IPS-NIHi11 (cell line): Measurements from ENCODE around the gene SALL2.

Experiments used
- DNase-seq: peaks from one replicate; pipeline ENCODE4 v3.0.0; 2012; ENCODE audit warnings: mixed read lengths, low spot score

Gene SALL2

DNA sequence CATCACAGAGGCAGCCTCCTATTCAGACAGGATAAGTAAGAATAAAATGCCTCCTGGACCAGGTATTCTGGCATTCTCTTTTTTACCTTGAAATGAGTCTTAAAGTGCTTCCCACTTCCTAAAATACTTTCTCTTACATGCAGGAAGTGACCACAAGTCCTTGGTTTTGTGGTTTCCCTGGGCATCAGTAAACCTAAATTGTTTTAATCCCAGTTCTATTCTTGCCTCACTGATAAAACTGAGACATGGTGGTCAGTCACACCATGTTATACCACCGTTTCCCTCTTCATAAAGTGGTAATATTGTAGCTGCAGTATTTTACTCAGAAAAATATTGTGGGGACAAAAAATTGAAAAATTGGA lies 1.2 kb upstream of the SALL2 start:
- no peak for DNase-seq

DNA sequence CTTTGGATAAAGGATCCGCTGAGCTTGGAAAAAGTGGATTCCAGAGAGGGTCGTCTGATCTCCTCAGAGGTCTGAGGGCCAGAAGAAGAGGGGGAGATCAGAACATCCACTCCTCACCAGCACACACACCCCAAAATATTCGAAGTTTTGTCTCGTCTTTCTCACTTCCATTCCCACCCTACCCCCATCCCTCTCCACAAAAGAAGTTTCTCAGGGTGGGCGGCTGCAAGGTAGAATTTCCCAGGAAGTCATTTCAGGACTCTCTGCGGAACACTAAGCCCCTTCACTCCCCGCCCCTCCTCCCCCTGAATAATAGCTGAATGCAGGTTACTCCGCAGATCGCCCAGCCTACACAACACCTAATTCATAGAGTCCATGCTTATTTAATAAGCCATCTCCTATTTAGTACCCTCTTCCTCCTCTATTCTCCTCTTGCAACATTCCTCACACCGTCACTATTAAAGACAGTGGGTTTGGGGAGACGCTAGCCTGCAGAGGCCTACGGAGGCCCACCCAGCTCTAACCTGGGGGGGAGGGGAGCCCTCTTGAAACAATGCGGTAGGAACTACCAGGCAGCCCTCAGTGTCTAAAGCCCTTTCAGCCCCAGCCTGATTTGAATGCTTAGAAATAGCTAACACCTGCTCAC lies 649 bp upstream of the SALL2 start:
- DNase-seq: peak; percentile 41

DNA sequence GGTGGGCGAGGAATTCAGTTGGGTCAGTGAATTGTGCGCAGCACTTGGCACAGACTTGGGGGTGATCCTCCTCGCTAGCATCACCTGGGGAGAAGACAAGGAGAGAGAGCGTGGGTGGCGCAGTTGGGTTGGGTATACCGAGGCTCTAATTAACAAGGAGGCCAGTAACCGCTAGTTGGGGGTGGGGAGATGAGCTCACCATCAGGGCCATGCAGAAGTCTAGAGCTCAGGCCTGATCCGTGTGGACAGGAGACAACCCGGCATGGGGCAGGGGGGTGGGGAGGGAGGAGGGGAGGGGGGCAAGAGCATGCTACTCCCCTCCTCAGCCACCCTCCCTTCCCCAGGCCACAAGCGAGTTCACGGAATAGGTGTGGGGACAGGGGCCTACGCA lies 580 bp downstream of the SALL2 start:
- DNase-seq: peak; percentile 54

DNA sequence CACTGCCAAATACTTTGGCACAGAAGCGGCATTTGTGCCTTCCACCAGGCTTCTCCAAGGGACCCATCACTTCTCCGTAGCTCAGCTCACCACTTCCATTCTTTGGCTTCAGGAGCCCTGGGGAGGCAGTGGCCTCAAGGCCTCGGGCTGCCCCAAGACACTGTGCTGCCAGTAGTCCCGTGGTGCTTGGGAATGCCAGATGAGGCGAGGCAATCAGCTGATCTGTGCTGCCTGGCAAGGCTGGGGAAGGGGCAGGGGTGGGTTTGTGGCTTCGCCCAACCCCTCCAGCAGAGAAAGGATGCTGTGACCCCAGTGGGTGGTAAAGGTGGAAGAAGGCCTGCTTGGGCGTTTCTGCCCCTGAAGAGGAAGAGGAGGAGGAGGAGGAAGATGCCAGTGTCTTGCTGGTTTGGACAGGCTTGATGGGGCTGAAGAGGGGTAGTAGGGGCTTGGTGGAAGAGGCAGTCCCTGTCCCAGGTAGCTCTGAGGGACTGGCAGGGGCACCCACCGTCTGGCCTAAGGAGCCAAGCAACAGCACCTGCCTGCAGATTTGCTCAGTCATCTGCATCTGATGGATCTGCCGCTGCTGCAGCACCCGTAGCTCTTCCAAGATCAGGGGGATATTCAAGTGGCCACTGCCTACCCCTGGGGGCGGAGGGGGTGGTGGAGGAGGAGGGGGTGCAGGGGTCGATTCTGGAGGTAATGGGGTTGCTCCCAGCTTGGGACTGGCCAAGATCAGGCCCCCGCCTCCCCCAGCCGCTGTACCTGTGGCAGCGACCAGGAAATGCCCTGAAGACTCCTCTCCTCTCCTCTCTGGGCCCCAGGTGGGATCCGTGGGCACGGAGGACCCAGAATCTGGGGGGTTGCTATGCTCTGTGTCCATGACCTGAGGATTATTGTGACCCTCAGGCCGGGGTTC lies 1.3 kb downstream of the SALL2 start:
- no peak for DNase-seq

DNA sequence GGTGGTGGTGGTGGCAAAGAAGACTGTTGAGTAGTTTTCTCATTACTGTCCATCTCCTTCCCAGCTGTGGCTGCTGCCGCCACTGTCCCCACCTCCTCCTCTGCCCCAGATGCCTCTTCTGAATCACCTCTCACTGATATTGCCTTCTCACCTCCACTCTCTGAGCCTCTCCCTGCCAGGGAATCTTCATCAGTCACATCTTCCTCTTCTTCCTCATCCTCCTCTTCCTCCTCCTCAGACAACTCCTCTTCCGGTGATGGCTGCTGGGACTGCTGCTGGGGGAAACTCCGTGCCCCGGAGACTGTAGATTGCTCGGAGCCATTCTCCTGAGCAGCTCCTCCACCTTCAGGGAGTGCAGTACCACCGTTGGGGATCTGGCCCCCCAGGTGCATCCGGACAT lies 2.9 kb downstream of the SALL2 start:
- DNase-seq: no peak

DNA sequence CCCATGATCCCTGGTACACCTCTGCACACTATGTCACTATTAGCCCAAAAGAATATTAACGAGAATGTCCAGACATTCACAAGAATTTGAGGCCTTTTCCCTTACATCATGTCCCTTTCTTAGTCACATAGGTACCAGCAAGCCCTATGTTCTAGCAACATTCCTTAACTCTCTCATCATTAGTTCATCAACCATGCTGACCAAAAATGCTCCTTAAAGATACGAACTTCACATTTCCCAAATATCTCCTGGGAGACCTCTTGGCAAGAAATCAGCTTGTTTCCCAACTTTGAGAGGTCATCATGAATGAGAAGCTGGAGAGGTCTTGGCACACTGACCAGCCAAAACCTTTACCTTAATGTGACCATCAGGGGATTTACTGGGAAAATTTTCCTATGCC lies 4.6 kb downstream of the SALL2 start:
- DNase-seq: no peak

DNA sequence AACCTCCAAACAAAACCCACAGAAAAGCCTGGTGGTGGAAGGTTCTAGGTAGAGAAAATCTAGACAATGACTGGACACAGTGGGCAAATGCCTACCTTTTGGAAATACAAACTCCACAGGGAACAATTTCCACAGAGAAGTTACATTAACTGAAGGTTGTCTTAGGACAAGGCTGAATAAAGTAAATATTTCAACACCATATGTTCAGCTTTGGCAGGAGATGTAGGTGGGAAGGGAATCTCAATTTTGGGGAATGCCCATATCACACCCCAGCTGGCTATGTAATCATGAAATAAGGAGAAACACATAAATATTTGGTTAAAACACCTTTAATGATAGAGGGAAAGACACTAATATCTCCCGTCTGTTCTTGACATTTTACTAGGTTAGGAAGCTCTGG lies 5.4 kb downstream of the SALL2 start:
- no peak for DNase-seq

DNA sequence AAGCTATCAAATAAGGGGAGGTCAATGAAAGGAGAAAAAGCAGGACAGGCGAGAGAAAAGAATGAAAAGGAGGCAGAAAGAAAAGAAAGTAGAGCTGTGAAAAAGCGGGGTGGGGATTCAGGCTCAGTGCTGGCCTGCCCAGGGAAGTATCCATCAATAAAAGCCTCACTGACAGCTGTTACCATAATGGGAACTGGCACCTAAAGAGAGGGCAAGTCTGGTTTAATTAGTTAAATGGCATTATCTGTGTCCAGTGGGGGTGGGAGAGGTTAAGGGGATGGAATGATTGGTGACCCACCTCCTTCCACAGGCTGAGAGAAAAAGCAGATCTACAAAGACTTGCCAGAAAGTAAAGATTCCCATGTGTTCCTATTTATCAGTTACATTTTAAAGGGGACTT lies 7.4 kb downstream of the SALL2 start:
- DNase-seq: no peak

DNA sequence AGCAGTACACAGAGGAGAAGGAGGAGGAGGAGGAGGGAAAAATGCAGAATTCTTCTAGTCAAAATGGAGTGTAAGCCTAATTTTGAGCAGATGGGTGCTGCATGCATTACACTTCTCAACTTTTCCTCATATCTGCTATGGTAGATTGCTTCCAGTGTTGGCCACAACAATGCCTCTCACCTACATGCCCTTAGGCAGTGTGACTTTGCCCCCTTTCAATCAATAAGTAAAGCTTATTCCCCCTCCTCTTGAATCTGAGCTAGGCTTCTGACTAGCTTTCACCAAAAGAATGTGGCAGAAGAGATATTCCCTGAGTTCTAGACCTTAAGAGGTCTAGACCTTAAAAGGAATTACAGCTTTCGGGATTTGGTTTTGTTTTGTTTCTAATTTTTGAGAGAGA lies 11.8 kb downstream of the SALL2 start:
- DNase-seq: no peak

DNA sequence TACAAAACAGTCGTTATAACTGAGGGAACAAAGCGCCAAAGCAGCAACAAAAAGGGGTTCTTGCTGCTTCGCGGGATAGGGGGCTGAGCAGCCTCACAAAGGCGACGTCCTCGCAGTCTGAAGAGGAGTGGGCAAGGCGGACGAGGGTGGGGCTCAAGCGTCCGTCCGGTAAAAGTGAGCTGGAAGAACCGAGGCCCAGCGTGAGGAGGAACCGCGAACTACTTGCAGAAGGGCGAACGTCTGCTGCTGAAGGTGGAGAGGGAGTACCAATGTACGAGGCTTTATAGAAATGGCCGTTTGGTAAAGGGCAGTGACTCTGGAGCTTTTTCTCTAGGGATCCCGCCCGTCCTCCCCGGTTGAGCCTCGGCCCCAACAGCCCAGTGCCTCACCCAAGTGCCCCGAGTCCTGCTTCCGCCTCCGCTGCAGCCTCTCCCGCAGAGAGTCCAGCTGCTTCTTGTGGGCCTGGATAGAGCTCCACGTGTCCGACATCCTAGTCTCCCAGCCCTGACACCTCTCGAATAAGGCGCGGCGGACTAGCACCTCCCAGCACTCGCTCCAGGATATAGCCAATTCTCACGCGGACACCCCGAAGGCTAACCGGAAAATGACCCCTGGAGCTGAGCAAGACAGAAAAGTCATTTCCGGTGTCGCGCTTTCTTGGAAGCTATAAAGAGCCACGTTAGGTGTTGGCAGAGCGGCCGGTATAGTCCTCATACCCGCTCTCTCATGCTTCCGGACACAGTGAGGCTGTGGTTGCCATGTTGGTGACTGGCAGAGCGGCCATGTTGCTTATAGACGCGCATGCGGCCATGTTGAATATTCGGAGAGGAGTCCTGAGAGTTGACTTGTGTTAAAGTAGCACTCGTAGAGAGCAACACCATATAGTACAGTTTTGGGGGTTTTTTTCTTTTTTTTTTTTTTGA lies 15.2 kb downstream of the SALL2 start, which contains the start of gene METTL3:
TSS of gene METTL3 (minus strand) at position 606 of the 923 bp plus-strand sequence. CDS start at position 489, 117 bp downstream.
- peak; percentile 91 for DNase-seq

DNA sequence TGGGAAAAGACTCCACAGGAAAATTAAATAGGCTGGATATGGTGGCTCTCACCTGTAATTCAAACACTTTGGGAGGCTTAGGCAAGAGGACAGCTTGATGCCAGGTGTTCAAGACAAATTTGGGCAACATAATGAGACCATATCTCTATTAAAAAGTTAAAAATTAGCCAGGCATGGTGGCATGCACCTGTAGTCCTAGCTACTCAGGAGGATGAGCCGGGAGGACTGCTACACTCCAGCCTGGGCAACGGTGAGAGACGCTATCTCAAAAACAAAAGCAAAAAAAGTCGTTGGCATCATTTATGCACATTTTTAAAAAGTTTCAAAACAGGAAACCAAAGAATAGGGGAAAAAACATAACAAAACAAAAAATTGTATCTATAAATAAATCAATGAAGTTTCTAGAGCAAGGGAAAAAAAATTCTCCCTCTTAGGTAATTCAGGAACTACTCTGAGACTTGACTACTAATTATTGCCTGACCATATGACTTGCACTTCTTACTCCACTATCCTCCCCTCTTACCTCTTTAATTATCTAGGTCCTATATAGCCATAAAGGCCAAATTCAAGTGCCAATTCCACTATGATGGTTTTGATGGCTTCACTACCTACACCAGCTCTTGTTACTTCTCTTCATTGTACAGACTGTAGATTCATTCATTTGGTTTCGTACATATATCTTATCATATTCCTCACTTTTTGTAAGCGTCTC lies 16.6 kb downstream of the SALL2 start:
- no peak for DNase-seq

DNA sequence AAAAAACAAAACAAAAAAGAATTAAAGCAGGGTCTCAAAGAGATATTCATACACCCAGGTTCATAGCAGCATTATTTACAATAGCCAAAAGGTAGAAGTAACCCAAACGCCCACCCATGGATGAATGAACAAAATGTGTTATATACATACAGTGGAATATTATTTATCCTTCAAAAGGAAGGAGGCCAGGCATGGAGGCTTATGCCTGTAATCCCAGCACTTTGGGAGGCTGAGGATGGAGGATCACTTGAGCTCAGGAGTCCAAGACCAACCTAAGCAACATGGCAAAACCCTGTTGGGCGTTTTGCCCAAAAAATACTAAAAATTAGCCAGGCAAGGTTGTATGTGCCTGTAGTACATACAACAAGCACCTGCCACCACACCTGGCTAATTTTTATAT lies 19.6 kb downstream of the SALL2 start:
- no peak for DNase-seq

DNA sequence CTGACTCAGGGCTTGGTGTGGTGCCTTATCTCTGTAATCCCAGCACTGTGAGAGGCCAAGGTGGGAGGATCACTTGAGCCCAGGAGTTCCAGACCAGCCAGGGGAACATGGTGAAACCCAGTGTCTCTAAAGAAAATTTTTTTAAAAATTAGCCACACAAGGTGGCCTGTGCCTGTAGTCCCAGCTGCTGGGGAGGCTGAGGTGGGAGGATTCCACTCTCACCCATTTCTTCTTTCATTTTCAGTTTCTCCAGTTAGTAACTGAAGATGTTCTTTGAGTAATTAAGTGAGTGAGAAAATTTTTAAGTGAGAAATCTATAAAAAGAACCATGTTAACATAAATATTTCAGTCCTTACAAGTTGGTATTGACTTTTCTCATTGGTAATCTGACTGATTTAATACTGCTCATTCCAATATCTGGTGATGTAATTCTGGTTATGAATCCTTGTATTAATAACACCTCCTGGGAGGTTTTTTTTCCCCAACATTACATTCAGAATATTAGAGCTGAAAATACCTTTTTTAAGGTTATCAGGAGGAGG lies 21.1 kb downstream of the SALL2 start:
- no peak for DNase-seq

DNA sequence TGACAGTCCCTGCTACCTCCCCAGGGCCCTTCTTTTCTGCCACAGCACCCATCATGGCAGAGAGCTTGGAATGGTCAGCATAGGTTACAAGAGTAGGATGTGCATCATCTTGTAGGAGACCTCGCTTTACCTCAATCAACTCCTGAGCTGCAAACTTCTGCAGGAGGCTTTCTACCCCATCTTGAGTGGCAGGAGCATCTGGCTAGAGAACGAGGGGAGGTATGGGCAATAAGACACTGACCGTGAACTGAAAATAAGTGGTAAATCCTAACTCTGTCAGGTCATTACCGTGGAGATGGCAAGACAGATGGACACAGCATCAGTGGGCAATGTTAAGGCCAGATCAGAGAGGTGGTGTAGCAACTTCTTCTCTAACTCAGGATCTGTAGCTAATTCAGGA lies 22.8 kb downstream of the SALL2 start:
- DNase-seq: no peak

DNA sequence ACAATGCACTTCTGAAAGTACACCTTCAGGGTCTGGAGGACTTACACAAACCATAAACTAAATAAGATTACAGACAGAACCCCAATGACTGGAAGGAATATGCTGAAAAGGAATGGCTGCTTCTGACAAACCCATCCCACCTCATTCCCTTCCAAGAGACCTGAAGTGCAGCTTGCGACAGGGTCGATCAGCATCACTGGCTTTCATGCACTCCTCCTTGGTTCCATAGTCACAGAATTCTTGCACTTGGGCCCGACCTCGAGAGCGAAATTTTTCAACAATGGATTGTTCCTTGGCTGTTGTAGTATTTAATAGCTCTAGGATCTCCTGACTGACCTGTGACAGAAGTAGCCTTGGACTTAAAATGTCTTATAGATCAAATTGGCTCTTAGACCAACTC lies 24.6 kb downstream of the SALL2 start:
- DNase-seq: no peak

DNA sequence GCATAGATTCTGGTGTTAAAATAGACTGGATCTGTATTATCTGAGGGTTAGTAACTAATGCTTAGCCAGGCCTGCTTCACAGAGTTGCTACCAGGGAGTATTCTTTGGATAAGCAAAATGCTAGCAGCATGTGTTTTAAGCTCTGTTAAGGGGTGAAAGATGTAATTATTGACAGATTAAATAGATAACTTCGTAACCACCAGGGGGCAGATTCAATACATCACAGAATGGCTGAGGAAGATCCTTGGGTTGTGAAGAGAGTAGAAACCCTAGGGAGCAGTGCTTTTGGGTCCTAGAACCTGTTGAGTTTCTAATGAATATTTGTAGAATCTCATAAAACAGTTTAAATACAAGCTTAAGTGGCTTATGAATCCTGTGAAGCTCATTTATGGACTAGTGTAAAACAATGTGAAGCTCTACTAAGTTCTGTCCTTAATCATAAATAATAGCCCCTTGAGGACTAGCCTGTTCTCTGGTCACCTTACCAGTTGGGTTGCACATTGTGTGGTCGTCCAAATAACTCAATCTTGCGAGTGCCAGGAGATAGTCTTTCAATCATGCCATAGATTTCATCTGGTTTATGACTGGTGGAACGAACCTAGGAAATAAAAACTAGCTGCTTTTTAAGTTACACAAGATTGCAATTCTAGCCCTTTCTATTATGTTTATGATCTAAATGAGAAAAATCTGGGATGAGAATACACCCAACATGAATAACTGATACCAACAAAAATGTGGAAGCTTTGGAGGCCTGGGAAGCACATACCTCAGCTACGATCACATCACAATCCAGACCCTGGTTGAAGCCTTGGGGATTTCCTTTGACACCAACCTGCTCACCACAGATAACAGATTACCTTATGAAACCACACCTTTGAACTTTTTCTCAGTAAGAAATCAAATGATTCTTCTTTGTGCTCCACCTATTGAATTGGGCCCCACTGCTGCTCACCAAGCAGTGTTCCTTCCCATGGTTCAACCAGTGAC lies 27.3 kb downstream of the SALL2 start:
- DNase-seq: peak; percentile 51

DNA sequence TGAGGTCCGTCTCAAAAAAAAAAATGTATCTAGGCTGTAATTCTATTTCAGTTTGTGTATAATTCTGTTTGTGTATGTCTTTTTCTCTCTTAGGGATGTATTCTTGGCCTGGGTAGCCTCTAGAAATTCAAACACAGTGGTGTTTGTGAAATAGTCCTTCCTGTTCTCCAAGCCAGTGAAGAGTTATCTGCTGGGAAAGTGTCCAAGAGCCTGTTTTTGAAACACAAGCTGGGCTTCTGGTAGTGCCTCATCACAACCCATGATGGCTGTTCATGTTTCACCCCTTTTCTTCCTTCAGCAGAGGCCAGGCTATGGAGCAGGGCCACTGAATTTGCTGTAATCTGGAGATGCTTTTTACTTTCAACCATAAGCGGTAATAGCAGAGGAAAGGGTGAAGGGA lies 29.7 kb downstream of the SALL2 start:
- no peak for DNase-seq

DNA sequence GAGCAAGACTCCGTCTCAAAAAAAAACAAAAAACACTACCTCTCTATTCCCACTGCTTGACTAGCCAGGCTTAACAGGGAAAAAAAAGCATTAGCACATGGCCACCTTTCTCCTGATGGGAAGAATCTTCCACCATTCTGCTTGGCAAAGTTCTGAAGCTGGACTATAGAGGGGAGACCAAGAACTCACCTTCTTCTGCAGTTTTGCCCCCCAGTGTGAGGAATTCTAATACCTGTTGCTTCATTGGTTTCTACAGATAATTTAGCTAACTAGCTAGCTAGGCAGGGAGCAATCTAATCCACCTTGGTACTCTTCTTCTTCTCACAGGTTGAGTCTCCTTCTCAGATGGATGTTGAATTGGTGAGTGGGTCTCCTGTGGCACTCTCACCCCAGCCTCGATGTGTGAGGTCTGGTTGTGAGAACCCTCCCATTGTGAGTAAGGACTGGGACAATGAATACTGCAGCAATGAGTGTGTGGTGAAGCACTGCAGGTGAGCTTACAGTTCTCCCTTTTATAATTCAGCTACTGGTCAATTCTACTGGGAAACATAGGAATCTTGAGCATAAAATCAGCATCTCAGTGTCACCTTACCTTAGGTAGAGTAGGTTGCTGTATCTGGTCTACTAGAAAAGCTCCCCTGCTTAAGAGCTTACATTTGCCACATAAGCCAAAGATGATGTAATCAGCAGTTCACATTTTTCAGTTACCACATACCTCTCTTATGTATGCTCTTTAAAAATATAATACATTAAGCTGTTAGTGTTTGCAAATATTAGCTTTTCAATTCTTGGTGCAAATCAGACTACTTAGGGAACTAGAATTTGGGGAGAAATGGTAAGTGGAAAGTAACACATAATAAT lies 31.0 kb downstream of the SALL2 start:
- DNase-seq: no peak

DNA sequence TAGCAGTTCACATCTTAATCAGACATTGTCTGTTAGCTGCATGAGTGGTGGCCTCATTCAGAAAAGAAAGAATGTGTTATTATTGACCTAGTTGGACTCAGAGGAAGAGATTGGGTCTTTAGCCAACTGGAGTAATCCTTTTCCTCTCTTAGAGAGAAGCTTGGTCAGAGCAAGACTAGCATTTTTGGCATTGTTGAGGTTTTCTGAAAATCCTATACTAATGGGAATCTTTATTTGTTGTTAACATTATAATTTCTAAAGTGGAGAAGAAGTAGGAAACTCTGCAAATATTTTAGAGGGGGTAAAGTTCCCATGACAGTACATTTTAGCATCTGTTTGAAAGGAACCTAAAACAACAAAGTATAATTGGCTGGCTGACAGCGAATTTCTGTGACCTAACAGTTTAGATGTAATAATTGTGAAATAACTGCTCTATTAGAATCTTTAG lies 39.5 kb downstream of the SALL2 start:
- no peak for DNase-seq
